ENCODE results near the gene NDE1.

- TF ChIP-seq CTCF (IDR thresholded peaks at IDR 0.05), result no peak
- no peak for TF ChIP-seq RCOR1 (IDR thresholded peaks at IDR 0.05; ENCODE audit: low read depth, low read length)
- TF ChIP-seq FOSB (CRISPR knock-in tag; IDR thresholded peaks at IDR 0.05), result no peak
- TF ChIP-seq RNF2 (IDR thresholded peaks at IDR 0.05; ENCODE audit: borderline replicate concordance, low read depth), result no peak
- TF ChIP-seq ESRRA (IDR thresholded peaks at IDR 0.05; ENCODE audit: borderline replicate concordance, low read length), result no peak
These were observed 101.9 kb downstream of the NDE1 start for GRCh38 chr16:15751940-15752339.

Data from A549 (cell line).